Cardiac fibroblast (primary cell): Measurements from ENCODE around the gene TRAF5.
"Not testable (repeated sequence)": the region's sequence is repeated elsewhere in the genome, so short reads cannot be mapped to it uniquely, and the experiment has no call there.

Experiments
- DNase-seq, 2 donors: peaks; one replicate each; pipeline versions ENCODE4 v3.0.0 to v3.0.0-alpha.2; 2010; ENCODE audit warnings: low read depth in 2 of 2
- H3K4me3 ChIP-seq, 2 donors: replicated peaks in 1 of 2; 1 replicate in 1 of 2; 2 replicates in 1 of 2; pipeline ENCODE4 v1.5.1; 2011; ENCODE audit warnings: low read depth in 2 of 2, low read length in 2 of 2, mild to moderate bottlenecking in 2 of 2, moderate library complexity in 1 of 2
- TF ChIP-seq, protein P1 (sequence below): IDR thresholded peaks from one replicate; pipeline ENCODE4 v1.5.1; 2011; ENCODE audit warnings: low read depth, mild to moderate bottlenecking, low read length, inconsistent platforms

The TRAF5 gene

DNA sequence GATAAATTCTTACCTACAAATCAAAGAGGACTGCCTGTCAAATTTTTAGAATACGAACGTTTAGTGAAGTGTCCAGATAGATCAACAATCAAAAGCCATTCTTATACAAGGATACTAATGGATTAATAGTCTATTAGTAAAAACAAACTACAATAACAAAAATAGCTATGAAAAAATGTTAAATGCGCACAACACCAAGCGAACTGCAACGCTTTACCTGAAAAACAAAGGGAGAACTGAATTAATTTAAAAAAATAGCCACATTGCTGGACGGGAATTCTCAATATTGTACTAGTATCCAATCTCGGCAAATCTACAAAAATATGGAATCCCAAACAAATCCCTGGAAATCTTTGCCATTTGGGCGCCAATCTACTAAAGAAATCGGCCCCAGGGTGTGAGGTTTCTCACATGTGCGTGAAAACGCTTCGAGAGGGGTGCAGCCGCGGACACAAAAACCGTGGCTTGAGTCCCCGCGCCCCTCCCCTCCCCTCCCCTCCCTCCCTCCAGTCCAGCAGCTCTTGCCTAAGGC is 55.6 kb downstream of the TRAF5 start:
- peak overlapping the region; percentile 68 to 69 for H3K4me3 ChIP-seq
- DNase-seq = no peak
- TF ChIP-seq, protein P1, sequence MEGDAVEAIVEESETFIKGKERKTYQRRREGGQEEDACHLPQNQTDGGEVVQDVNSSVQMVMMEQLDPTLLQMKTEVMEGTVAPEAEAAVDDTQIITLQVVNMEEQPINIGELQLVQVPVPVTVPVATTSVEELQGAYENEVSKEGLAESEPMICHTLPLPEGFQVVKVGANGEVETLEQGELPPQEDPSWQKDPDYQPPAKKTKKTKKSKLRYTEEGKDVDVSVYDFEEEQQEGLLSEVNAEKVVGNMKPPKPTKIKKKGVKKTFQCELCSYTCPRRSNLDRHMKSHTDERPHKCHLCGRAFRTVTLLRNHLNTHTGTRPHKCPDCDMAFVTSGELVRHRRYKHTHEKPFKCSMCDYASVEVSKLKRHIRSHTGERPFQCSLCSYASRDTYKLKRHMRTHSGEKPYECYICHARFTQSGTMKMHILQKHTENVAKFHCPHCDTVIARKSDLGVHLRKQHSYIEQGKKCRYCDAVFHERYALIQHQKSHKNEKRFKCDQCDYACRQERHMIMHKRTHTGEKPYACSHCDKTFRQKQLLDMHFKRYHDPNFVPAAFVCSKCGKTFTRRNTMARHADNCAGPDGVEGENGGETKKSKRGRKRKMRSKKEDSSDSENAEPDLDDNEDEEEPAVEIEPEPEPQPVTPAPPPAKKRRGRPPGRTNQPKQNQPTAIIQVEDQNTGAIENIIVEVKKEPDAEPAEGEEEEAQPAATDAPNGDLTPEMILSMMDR = no peak

DNA sequence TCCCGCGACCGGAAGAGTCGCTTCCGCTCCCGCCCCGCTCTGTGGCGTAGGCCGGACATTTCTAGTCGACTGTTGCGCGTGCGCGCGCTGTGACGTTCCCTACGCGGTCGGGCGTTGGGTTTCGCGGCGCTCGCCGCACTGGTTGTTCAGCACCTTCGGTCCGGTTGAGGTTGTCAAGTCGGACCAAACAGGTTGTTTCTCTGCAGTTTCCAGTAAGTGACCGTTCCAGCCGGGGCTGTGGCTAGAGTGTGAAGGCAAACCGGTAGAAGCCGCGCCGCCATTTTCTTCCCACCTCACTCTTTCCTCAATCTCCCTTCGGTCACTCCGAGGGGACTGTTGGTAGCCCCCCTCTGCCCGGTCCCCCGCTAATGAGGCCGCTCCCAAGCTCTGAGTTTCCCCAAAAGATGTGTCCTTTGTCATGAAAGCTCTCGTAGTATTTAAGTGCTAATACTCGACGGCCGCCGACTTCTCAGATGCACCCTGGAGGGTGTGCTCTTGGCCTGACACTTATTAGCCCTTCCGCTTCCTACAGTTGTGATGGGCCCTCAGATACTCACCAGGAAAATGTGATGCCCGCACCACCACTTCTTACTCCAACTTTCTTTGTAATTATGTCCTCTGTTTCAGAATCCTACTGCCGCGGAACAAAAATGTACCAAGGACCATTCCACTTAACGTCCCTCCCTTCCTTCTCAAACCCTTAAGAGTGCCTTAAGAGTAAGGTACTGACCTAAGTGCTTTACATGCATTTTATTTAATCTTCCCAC is 56.3 kb downstream of the TRAF5 start:
- peak; percentile 93 to 96 for DNase-seq
- H3K4me3 ChIP-seq = peak overlapping the region; percentile 68 to 69
- TF ChIP-seq, protein P1 = no peak

DNA sequence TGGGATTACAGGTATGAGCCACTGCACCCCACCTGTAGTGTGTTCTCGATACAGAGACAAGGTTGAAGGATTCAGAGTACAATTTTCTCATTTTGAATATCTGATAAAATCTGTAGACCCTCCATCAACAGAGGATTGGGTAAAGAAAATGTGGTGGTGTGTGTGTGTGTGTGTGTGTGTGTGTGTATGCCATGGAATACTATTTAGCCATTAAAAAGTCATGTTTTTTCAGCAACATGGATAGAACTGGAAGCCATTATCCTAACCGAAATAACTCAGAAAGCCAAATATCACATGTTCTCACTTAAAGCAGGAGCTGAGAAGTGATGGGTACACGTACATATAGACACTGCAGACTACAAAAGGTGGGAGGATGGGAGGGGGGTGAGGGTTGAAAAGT is 57.9 kb downstream of the TRAF5 start:
- TF ChIP-seq, protein P1 = no peak
- H3K4me3 ChIP-seq = no peak overlapping the region
- DNase-seq = no peak

DNA sequence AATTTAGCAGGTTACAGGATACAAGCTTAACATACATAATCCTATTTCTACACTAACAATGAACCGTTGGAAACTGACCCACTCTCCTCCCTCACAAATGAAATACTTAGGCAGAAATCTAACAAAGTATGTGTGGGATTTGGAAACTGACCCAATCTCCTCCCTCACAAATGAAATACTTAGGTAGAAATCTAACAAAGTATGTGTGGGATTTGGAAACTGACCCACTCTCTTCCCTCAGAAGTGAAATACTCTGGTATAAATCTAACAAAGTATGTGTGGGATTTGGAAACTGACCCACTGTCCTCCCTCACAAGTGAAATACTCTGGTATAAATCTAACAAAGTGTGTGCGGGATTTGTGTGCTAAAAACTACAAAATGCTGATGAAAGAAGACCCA is 60.3 kb downstream of the TRAF5 start:
- TF ChIP-seq, protein P1 = no peak
- H3K4me3 ChIP-seq = no peak overlapping the region
- DNase-seq = peak; percentile 23 to 80

DNA sequence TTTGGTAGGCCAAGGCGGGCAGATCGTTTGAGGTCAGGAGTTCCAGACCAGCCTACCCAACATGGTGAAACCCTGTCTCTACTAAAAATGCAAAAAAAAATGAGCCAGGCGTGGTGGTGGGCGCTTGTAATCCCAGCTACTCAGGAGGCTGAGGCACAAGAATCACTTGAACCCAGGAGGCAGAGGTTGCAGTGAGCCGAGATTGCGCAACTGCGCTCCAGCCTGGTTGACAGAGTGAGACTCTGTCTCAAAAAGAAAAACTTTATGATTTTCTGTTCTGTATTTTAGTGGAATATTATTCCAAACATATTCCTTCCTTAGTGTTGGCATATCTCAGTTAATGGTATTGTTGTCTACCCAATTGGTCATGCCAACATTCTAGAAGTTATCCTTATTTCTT is 64.2 kb downstream of the TRAF5 start:
- DNase-seq, H3K4me3 ChIP-seq: not testable (repeated sequence)

DNA sequence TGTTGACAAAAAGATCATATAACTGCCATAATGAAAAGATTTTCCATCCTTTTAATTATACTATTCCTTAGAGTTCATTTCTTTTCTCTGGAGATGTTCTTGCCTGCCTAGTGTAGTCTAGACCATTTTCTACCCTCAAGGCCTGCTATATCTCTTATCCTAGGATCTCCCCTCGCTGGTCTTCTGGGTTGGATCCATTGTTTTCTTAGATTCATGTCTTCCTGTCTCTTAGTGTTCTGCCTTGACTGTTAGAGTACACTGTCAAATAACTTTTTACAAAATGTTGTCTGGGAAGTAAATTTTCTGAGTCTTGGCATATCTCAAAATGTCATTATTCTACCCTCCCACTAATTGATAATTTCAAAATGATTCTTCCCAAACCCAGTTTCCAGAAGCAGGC is 66.6 kb downstream of the TRAF5 start:
- TF ChIP-seq, protein P1 = no peak
- no peak overlapping the region for H3K4me3 ChIP-seq
- no peak for DNase-seq

DNA sequence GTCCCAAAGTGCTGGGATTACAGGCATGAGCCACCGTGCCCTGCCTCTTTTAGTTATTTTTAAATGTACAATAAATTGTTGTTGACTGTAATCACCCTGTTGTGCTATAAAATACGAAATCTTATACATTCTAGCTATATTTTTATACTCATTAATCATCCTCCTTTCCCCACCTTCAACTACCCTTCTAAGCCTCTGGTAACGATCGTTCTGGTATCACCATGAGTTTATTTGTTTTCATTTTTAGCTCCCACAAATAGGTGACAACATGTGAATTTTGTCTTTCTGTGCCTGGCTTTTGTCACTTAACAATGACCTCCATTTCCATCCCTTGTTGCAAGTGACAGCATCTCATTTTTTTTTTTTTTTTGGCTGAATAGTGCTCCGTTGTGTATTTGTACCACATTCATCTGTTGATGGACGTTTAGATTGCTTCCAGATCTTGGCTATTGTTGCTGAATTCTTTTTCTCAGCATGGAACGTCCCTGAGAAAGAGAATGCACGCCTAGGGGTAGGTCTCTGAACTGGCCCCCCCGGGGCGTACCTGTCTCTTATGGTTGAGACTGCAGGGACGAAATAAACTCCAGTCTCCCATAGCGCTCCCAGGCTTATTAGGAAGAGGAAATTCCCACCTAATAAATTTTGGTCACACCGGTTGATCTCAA is 71.8 kb downstream of the TRAF5 start:
- not testable (repeated sequence) for H3K4me3 ChIP-seq, DNase-seq

DNA sequence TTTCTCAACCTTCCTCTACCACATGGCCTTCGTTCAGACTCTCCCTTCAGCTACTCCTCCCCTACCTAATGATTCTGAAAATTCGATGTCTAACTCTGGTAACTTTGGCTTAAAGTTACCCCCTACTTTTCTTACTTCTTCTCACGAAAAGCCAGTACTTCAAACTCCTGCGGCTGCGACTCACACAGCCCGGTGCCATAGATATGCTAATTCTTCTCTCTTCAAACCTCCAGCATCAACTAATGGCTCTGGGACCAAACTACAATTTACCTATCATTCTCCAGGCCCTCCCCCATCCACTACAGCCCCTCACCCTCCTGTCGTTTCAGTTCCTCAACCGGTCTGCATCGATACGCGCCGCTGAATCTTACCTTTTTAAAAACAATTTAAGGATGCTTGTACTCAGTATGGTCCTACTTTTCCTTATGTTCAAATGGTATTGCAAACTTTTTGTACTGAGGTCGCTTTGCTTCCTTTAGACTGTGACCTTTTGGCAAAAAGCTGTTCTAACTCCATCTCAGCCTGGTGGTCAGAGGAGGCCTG is 73.3 kb downstream of the TRAF5 start:
- not testable (repeated sequence) for H3K4me3 ChIP-seq, DNase-seq

DNA sequence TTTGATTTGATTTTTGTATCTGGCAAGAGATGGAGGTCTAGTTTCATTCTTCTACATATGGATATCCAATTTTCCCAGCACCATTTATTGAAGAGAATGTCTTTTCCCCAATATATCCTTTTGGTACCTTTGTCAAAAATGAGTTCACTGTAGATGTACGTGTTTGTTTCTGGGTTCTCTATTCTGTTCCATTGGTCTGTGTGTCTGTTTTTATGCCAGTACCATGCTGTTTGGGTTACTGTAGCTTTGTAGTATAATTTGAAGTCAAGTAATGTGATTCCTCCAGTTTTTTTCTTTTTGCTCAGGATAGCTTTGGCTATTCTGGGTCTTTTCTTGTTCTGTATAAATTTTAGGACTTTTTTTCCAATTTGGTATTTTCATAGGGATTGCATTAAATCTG is 75.1 kb downstream of the TRAF5 start:
- H3K4me3 ChIP-seq, DNase-seq: not testable (repeated sequence)

DNA sequence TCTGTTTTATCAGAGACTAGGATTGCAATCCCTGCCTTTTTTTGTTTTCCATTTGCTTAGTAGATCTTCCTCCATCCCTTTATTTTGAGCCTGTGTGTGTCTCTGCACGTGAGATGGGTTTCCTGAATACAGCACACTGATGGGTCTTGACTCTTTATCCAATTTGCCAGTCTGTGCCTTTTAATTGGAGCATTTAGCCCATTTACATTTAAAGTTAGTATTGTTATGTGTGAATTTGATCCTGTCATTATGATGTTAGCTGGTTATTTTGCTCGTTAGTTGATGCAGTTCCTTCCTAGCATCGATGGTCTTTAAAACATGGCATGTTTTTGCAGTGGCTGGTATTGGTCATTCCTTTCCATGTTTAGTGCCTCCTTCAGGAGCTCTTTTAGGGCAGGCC is 79.5 kb downstream of the TRAF5 start:
- not testable (repeated sequence) for H3K4me3 ChIP-seq

DNA sequence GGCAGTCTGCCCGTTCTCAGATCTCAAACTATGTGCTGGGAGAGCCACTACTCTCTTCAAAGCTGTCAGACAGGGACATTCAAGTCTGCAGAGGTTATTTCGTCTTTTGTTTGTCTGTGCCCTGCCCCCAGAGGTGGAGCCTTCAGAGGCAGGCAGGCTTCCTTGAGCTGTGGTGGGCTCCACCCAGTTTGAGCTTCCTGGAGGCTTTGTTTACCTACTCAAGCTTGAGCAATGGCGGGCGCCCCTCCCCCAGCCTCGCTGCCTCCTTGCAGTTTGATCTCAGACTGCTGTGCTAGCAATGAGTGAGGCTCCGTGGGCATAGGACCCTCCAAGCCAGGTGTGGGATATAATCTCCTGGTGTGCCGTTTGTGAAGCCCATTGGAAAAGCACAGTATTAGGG is 81.1 kb downstream of the TRAF5 start:
- H3K4me3 ChIP-seq, DNase-seq: not testable (repeated sequence)

More for the DNA sequence above, 79.5 kb downstream of the TRAF5 start:
- DNase-seq = not testable (repeated sequence)
